GM10847 (cell line): ENCODE results near the gene BICDL1.
A peak's percentile ranks its signal among the peaks of the same experiment; 100 is the strongest.

Experiments
- POLR2A ChIP-seq: IDR thresholded peaks from 2 replicates; pipeline ENCODE4 v1.6.1; 2011; ENCODE audit not compliant: insufficient read length; ENCODE audit errors: extremely low read depth

BICDL1 gene

DNA sequence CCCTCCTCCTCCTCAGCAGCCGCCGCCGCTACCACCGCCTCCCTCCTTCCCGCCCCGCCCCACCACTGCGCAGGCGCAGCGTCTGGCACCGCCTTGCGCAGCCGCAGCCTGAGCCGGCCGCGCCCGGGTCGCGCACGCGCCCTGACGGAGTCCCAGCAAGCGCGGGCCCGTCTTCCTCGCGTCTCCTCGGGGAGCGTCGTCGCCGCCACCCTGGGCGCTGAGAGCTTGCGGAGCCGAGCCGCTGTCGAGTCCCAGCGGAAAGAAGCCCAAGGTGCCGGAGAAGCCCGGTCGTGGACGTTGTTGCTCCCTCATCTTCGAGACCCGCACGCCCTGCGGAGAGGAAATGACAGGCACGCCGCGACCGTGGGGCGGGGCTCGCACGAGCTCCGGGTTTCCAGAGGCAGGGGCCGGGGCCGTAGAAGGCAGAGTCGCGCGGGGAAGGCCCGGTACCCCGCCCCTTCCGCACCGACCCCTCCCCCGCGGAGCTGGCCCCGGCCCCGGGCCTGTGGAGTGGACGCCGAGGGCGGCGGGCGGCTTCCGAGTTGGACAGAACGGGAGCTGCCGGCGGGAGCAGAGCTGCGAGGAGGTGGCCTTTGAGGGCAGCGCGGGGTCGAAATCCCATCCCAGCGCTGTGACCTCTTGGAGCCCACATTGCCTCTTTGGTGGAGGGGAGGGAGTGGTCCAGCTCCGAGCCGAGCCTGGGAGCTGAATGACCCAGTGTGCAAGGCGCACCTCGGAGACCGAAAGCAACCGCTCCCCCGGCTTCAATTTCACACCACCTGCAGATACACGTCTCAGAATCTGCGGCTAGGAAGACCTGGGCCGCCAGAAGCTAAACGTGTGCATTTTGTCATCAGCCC is 128.0 kb downstream of the BICDL1 start:
- TF ChIP-seq POLR2A = peak; percentile 84

DNA sequence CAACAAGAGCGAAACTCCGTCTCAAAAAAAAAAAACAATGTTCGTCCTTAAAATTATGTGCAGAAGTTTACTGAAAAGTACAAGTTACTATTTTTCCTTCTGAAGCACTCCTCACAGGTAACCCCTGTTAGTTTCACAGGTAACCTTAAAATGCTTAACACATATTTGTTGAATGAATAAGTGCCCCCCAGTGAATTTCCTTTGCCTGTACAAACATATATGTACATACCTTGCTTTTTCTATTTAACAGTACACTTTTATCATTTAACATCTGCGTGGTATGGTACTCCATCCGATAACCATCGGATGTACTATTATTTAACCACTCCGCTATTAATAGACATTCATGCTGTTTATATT is 128.9 kb downstream of the BICDL1 start:
- TF ChIP-seq POLR2A = no peak

DNA sequence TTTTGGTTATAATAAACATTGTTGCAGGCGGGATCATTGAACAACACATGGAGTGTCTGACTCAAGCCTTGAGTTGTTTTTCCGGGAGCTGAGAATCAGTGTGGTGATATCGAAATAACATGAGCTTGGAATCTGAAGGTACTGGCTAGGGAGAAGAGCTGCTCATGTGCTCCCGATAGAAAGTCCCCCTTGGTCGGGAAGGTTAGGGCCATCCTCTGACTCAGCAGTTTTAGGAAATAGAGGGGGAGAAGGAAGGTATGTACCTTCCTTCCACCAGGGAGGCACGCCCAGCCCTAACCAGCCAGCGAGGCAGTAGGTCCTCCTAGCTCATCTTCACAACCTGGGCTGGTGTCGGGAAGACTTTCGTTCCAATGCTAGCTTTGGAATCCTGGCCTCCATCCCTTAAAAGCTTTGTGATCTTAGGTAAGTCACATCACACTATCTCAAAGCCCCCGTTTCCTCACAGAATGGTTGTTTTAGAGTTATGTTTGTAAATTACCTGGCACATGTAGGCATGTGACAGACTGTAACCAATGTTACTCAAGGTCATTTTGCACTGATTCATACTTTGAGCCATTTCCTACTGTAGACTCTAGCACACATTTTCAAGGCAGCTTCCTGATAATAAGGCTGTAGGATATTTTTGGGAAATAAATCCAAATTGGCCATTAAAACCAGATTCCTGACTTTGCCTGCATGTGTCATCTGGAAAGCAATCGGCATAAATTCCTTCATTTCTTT is 129.5 kb downstream of the BICDL1 start:
- no peak for TF ChIP-seq POLR2A

DNA sequence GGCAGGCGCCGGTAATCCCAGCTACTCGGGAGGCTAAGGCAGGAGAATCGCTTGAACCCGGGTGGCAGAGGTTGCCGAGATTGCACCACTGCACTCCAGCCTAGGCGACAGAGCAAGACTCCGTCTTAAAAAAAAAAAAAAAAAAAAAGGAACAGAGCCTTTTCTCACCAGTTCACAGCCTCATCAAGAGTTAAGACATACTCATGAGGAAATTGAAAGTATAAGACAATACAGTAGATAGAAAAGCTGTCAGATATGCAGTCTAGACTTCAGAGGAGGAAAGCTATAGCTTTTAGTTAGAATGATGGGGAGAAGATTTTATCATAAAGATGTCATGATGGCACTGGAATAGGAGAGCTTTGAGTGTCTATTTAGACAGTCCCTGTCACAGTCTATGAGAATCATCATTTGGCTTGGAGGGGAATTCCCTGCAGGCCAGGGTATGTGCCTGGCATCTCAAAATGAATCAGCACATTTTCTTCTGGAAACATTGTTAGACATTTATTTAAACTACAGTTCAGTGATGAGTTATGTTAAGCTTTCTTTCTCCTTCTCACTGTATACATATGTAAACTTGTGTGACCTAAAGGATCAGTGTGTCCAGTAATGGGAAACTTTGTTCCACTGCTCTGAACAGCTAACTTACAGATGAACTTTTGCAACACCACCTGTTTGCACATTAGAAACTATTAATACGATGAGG is 130.4 kb downstream of the BICDL1 start:
- TF ChIP-seq POLR2A = no peak

GRCh38 chr12:120121343-120121742 is 132.3 kb downstream of the BICDL1 start:
- no peak for TF ChIP-seq POLR2A

- TF ChIP-seq POLR2A = no peak
These were observed 132.8 kb downstream of the BICDL1 start for GRCh38 chr12:120121766-120122293.

DNA sequence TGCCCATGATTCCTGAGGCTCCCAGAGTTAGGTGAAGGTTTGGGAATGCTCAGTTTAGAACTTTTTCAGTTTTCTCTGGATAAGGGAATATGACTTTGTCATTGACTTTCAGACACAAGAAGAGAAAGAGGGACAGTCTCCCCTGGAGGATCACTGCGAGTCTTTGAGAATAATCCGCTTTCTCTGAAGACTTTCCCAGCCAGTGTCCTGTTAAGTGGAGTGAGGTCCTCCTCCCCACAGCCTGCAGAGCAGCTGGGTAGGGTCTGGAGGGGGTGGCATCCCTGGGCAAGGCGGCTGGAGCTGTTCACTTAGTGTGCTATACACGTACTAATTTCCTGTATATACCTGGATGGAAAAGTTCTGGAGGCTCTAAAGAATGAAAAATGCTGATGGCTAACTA is 136.0 kb downstream of the BICDL1 start:
- TF ChIP-seq POLR2A = no peak

- TF ChIP-seq POLR2A = no peak
These were observed 137.0 kb downstream of the BICDL1 start for GRCh38 chr12:120125792-120126634.

DNA sequence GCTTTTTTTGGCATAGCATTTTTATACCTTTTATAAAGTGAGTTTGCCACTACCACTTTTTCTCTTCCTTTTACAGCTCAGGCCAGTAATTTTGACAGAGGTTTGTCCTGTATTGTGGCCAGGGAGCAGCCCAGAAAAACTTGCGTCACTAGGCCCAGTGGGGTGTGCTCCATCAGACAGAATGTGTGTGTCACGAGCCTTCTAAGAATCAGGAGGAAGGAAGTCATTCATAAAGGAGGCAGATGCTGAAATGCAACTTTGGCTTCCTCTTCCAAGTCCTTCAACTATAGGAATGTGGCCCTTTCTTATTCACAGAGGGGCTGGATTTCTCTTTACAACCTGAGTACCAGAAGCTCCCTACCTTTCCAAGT is 137.6 kb downstream of the BICDL1 start:
- no peak for TF ChIP-seq POLR2A

DNA sequence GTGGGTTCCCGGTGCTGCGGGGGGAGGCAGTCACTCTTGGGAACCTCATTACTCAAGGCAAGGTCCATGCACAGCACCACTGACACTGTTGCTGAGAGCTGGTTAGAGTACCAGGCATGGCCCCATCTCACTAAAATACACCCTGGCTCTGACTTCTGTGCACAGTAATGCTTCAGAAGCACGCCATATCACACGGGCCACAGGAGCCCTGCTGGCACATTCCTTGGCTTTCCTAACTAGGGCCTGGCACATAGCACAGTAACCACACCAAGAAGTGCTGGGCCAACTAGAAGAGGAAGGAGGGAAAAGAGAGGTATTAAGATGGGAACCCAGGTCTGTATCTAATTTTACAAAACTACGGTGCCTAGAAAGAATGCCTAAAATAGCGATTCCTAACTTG is 141.0 kb downstream of the BICDL1 start:
- TF ChIP-seq POLR2A = no peak

GRCh38 chr12:120131116-120131515 is 142.1 kb downstream of the BICDL1 start:
- TF ChIP-seq POLR2A = no peak

DNA sequence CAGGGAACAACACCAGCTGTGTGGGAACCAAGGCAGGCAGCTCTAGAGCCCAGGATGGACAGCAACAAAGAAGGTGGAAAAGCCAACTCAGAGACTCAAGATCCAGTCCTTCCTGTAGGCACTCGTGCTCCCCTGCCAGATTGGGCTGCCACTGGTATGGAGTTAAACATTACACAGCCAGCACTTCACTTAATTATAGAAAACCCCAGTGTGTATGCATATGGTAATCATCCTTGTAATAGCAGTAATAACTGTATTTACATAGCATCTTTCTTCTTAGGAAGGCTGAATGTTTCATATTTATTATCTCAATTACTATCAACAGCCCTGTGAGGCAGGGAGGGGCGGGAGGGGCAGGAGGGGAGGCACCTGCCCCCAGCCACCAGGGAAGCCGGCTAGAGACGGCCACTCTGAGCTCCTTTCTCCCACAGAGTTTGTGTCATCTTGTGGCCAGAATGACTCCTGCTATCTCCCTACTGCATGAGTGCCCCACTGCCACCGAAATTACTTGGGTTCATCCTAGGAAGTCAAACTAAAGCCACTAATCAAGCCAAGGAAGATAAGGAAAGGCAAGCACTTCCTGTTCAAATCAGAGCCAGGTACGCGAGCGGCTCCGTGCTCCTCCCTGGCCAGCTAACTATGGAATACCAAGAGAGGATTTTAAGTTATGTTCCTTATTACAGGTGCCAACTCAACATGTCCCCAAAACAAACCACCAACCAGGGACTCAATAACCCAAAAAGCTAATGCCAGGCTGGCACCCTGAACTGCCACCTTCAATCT is 143.2 kb downstream of the BICDL1 start:
- no peak for TF ChIP-seq POLR2A

DNA sequence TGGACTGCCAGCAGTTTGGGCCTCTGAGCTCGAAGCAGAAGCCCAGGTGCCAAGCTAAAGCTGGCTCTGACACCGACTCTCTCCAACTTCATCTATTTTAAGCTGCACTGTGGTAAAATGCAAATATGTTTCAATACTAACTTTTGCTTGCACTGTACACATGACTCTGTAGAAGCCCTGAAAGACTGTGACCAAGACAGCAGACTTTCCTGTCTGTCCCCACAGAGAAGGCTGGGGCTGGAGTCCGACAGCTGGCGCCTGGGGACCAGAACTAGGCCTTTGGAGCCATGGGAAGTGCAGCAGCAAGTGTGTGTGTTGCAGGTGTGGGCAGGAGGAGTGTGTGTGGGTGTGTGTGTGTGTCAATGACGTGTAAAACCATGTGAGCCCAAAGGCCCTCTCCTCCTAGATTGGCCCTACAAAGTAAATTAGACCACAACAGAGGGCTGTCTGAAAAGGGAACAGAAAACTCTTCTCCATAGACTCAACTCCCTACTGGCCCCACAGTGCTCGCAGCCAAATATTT is 143.9 kb downstream of the BICDL1 start:
- TF ChIP-seq POLR2A = no peak

DNA sequence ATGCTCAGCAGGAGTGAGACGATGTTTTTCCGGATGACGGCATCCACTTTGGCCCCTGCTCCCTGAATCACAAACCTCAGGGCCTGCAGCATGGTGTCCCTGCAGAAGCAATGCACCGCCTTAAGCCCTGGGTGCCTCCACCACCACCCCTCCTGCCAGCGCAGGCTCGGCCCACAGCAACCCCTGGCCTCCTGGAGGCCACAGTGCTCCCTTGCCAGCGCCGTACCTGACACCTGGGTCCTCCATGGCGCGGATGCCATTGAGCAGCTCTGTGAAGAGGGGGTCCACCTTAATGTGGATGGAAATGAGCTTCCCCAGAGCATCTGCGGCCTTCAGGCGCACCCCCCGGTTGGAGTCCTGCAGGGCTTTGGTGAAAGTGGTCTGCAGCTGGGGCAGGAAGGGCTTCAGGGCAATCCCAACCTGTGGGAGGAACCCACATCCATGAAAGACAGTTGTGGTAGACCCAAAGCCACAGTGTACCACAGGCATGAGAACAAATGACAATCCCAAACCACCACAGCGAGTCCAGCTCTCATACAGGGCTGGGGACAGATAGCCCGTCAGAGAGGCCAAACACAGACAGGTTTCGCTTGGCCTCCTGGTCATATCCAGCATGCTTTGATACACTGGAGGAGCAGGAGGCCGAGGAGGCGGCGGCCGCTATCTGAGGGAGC is 145.4 kb downstream of the BICDL1 start:
- TF ChIP-seq POLR2A = no peak
